SK-N-SH treated with all-trans-retinoic acid at 6 μM for 48 hours (cell line): ENCODE data around the gene ZNF140.

Experiments used
- CSDC2 ChIP-seq: fragments of 250-450 bp; sonication (Bioruptor Pico); IDR thresholded peaks from 2 replicates; pipeline ENCODE4 v1.5.0; 2020; ENCODE audit warnings: mild to moderate bottlenecking, moderate library complexity
- GLIS3 ChIP-seq: fragments of 250-450 bp; sonication (Bioruptor Pico); IDR thresholded peaks from 2 replicates; pipeline ENCODE4 v1.5.0; 2020; ENCODE audit warnings: mild to moderate bottlenecking, moderate library complexity
- OSR1 ChIP-seq: fragments of 250-450 bp; sonication (Bioruptor Pico); IDR thresholded peaks from 2 replicates; pipeline ENCODE4 v1.8.0; 2022; ENCODE audit warnings: moderate library complexity, mild to moderate bottlenecking, inconsistent platforms
- RARB ChIP-seq: fragments of 250-450 bp; sonication (Bioruptor Pico); IDR thresholded peaks from 2 replicates; pipeline ENCODE4 v1.8.0; 2021; ENCODE audit warnings: mild to moderate bottlenecking, moderate library complexity
- TCF4 ChIP-seq: fragments of 250-450 bp; sonication (Bioruptor Pico); IDR thresholded peaks from 2 replicates; pipeline ENCODE4 v1.8.0; 2021; ENCODE audit warnings: mild to moderate bottlenecking, moderate library complexity, borderline replicate concordance
- TOX ChIP-seq: fragments of 250-450 bp; sonication (Bioruptor Pico); IDR thresholded peaks from 2 replicates; pipeline ENCODE4 v1.8.0; 2021; ENCODE audit warnings: mild to moderate bottlenecking, moderate library complexity, borderline replicate concordance
- ZFP3 ChIP-seq: fragments of 250-450 bp; sonication (Bioruptor Pico); IDR thresholded peaks from 2 replicates; pipeline ENCODE4 v1.5.0; 2020; ENCODE audit warnings: mild to moderate bottlenecking, moderate library complexity
- ZFP30 ChIP-seq: fragments of 450-650 bp; formaldehyde crosslinking; IDR thresholded peaks from 2 replicates; pipeline ENCODE4 v1.5.0; 2022; ENCODE audit warnings: mild to moderate bottlenecking, moderate library complexity
- ZNF8 ChIP-seq: fragments of 450-650 bp; formaldehyde crosslinking; IDR thresholded peaks from 2 replicates; pipeline ENCODE4 v1.5.0; 2020; ENCODE audit warnings: mild to moderate bottlenecking, moderate library complexity

DNA sequence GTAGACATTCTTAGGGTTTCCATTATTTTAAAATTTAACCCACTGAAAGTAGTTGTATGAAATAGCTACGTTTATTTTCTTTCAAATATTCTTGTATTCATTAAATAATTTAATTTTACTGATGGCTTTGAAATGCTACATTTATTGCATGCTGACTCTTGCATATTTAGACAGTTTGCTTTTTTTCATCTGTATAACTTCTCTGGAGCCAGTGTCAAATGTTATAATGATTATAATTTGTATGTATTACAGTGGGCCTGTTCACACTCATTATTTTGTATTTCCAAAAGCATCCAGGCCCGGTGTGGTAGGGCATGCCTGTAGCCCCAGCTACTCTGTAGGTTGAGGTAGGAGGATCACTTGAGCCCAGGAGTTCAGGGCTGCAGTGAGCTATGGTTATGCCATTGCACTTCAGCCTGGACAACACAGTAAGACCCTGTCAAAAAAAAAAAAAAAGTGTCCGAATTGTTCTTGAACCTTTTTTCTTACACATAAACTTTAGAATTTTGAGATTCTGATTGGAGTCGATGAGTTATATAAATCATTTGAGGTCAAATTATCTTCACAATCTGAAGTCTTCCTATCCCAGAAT is 42.5 kb upstream of the ZNF140 start:
- TF ChIP-seq RARB (no peak), ZFP30 (CRISPR knock-in tag) (no peak), TCF4 (CRISPR knock-in tag) (no peak), TOX (CRISPR knock-in tag) (no peak), ZFP3 (CRISPR knock-in tag) (no peak), GLIS3 (CRISPR knock-in tag) (no peak), CSDC2 (CRISPR knock-in tag) (no peak), OSR1 (CRISPR knock-in tag) (no peak), ZNF8 (CRISPR knock-in tag) (no peak)
